ENCODE measurements around the gene MAPK8. TPM values are rescaled to one million over a fixed set of nuclear protein-coding genes. Genes with fewer than 3 reads are reported as not detected.

MAPK8 gene
- total RNA-seq, 1 experiment from 2014 or later = 29.7 TPM

- Histone ChIP-seq H3K27me3 (ENCODE audit: low read length) (no peaks in the 10 kb centered on the region), H4K20me1 (ENCODE audit: insufficient read depth, low read depth, low read length) (no peaks in the 10 kb centered on the region), H3K79me2 (ENCODE audit: low read length) (no peaks in the 10 kb centered on the region), H2AFZ (ENCODE audit: low read length) (no peak overlapping the region), H3K9ac (ENCODE audit: low read length) (no peak overlapping the region), H3K4me2 (ENCODE audit: low read depth, low read length, poor library complexity, severe bottlenecking) (no peak overlapping the region), H3K4me1 (ENCODE audit: low read length) (no peaks in the 10 kb centered on the region), H3K36me3 (ENCODE audit: insufficient read depth, low read length) (no peaks in the 10 kb centered on the region), H3K27ac (ENCODE audit: low read length) (no peak overlapping the region), H3K9me2 (replicated peaks; ENCODE audit: insufficient read depth, low read length) (no peaks in the 10 kb centered on the region), H3K9me3 (ENCODE audit: low read length) (no peaks in the 10 kb centered on the region), H3K4me3 (ENCODE audit: low read length) (no peak overlapping the region)
- DNase-seq = no peak
Measured at GRCh38 chr10:48411510-48411909, 105.0 kb downstream of the MAPK8 start.

GRCh38 chr10:48412081-48412480 is 105.6 kb downstream of the MAPK8 start:
- DNase-seq = no peak
- Histone ChIP-seq H3K27ac (ENCODE audit: low read length) (no peak overlapping the region), H3K4me1 (ENCODE audit: low read length) (no peaks in the 10 kb centered on the region), H2AFZ (ENCODE audit: low read length) (no peak overlapping the region), H3K4me3 (ENCODE audit: low read length) (no peak overlapping the region), H3K9me3 (ENCODE audit: low read length) (no peaks in the 10 kb centered on the region), H3K9ac (ENCODE audit: low read length) (no peak overlapping the region), H3K9me2 (replicated peaks; ENCODE audit: insufficient read depth, low read length) (no peaks in the 10 kb centered on the region), H3K4me2 (ENCODE audit: low read depth, low read length, poor library complexity, severe bottlenecking) (no peak overlapping the region), H4K20me1 (ENCODE audit: insufficient read depth, low read depth, low read length) (no peaks in the 10 kb centered on the region), H3K36me3 (ENCODE audit: insufficient read depth, low read length) (no peaks in the 10 kb centered on the region), H3K27me3 (ENCODE audit: low read length) (no peaks in the 10 kb centered on the region), H3K79me2 (ENCODE audit: low read length) (no peaks in the 10 kb centered on the region)

- H3K27me3 ChIP-seq (ENCODE audit: low read length) = no peaks in the 10 kb centered on the region
- no peaks in the 10 kb centered on the region for H3K4me1 ChIP-seq (ENCODE audit: low read length)
- no peak for DNase-seq
- no peaks in the 10 kb centered on the region for H3K36me3 ChIP-seq (ENCODE audit: insufficient read depth, low read length)
- H3K79me2 ChIP-seq (ENCODE audit: low read length) = no peaks in the 10 kb centered on the region
- H3K9ac ChIP-seq (ENCODE audit: low read length) = no peak overlapping the region
- H3K4me3 ChIP-seq (ENCODE audit: low read length) = no peak overlapping the region
- H3K27ac ChIP-seq (ENCODE audit: low read length) = no peak overlapping the region
- H3K9me2 ChIP-seq (replicated peaks; ENCODE audit: insufficient read depth, low read length) = no peaks in the 10 kb centered on the region
- H3K9me3 ChIP-seq (ENCODE audit: low read length) = no peaks in the 10 kb centered on the region
- H3K4me2 ChIP-seq (ENCODE audit: low read depth, low read length, poor library complexity, severe bottlenecking) = no peak overlapping the region
- H4K20me1 ChIP-seq (ENCODE audit: insufficient read depth, low read depth, low read length) = no peaks in the 10 kb centered on the region
- H2AFZ ChIP-seq (ENCODE audit: low read length) = no peak overlapping the region
Measured at GRCh38 chr10:48412933-48413332, 106.5 kb downstream of the MAPK8 start.

DNA sequence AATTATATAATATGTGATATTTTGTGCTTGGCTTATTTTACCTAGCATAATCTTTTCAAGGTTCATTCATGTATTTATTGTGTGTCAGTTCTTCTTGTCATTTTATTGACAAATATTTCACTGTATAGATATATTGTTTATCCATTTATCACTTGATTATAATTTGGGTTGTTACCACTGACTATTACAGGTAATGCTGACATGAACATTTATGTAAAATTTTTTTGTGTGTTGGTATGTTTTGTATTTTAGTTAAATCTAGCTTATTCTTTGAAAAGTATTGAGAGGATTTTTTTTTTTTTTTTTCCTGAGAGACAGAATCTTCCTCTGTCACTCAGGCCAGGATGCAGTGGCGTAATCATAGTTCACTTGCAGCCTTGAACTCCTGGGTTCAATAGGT is 107.7 kb downstream of the MAPK8 start:
- H4K20me1 ChIP-seq (ENCODE audit: insufficient read depth, low read depth, low read length) = no peaks in the 10 kb centered on the region
- no peak overlapping the region for H3K4me3 ChIP-seq (ENCODE audit: low read length)
- no peaks in the 10 kb centered on the region for H3K79me2 ChIP-seq (ENCODE audit: low read length)
- no peak overlapping the region for H2AFZ ChIP-seq (ENCODE audit: low read length)
- DNase-seq = no peak
- no peak overlapping the region for H3K9ac ChIP-seq (ENCODE audit: low read length)
- no peaks in the 10 kb centered on the region for H3K27me3 ChIP-seq (ENCODE audit: low read length)
- no peak overlapping the region for H3K4me2 ChIP-seq (ENCODE audit: low read depth, low read length, poor library complexity, severe bottlenecking)
- no peaks in the 10 kb centered on the region for H3K4me1 ChIP-seq (ENCODE audit: low read length)
- H3K9me3 ChIP-seq (ENCODE audit: low read length) = no peaks in the 10 kb centered on the region
- H3K9me2 ChIP-seq (replicated peaks; ENCODE audit: insufficient read depth, low read length) = no peaks in the 10 kb centered on the region
- no peak overlapping the region for H3K27ac ChIP-seq (ENCODE audit: low read length)
- H3K36me3 ChIP-seq (ENCODE audit: insufficient read depth, low read length) = no peaks in the 10 kb centered on the region

GRCh38 chr10:48414778-48415177 is 108.3 kb downstream of the MAPK8 start:
- no peak for DNase-seq
- H3K9me3 ChIP-seq (ENCODE audit: low read length) = no peaks in the 10 kb centered on the region
- H4K20me1 ChIP-seq (ENCODE audit: insufficient read depth, low read depth, low read length) = no peaks in the 10 kb centered on the region
- no peak overlapping the region for H3K9ac ChIP-seq (ENCODE audit: low read length)
- H3K9me2 ChIP-seq (replicated peaks; ENCODE audit: insufficient read depth, low read length) = no peaks in the 10 kb centered on the region
- H3K4me1 ChIP-seq (ENCODE audit: low read length) = no peaks in the 10 kb centered on the region
- H3K27me3 ChIP-seq (ENCODE audit: low read length) = no peaks in the 10 kb centered on the region
- H3K4me2 ChIP-seq (ENCODE audit: low read depth, low read length, poor library complexity, severe bottlenecking) = no peak overlapping the region
- H3K4me3 ChIP-seq (ENCODE audit: low read length) = no peak overlapping the region
- no peaks in the 10 kb centered on the region for H3K36me3 ChIP-seq (ENCODE audit: insufficient read depth, low read length)
- no peaks in the 10 kb centered on the region for H3K79me2 ChIP-seq (ENCODE audit: low read length)
- H2AFZ ChIP-seq (ENCODE audit: low read length) = no peak overlapping the region
- no peak overlapping the region for H3K27ac ChIP-seq (ENCODE audit: low read length)

DNA sequence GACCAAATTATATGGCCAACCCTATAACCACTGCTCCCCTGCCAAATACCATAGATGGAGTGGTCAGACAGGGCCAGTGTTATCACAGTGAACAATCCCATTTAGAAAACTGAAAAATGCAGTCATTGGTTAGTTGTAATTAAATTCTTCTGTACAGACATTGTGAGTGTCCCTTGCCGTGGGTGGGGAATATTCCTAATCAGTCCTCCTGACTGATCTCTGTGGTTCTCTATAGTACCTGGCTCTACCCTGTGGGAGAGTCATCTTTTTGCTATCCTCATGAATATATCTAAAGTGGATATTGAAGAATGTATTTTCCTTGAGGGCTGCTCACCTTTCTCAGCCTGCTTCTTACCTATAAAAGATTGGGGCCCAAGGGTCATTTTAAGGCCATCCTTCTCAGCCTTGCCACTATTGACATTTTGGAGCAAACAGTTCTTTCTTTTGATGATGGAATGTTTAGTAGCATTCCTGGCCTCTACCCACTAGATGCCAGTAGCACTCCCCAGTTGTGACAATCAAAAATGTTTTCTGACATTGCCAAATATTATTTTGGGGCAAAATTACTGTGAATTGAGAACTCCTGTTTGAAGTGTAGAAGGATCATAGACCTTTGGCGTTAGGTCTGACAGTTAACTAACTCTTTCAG is 110.2 kb downstream of the MAPK8 start:
- Histone ChIP-seq H3K79me2 (ENCODE audit: low read length) (no peaks in the 10 kb centered on the region), H3K4me2 (ENCODE audit: low read depth, low read length, poor library complexity, severe bottlenecking) (no peak overlapping the region), H3K9me2 (replicated peaks; ENCODE audit: insufficient read depth, low read length) (no peaks in the 10 kb centered on the region), H3K9me3 (ENCODE audit: low read length) (no peaks in the 10 kb centered on the region), H3K4me1 (ENCODE audit: low read length) (no peaks in the 10 kb centered on the region), H3K27me3 (ENCODE audit: low read length) (no peaks in the 10 kb centered on the region), H3K4me3 (ENCODE audit: low read length) (no peak overlapping the region), H3K36me3 (ENCODE audit: insufficient read depth, low read length) (no peaks in the 10 kb centered on the region), H2AFZ (ENCODE audit: low read length) (no peak overlapping the region), H3K27ac (ENCODE audit: low read length) (no peak overlapping the region), H3K9ac (ENCODE audit: low read length) (no peak overlapping the region), H4K20me1 (ENCODE audit: insufficient read depth, low read depth, low read length) (no peaks in the 10 kb centered on the region)
- DNase-seq = no peak

GRCh38 chr10:48417374-48417773 is 110.9 kb downstream of the MAPK8 start:
- Histone ChIP-seq H3K27me3 (ENCODE audit: low read length) (no peaks in the 10 kb centered on the region), H3K4me3 (ENCODE audit: low read length) (no peak overlapping the region), H3K79me2 (ENCODE audit: low read length) (no peaks in the 10 kb centered on the region), H4K20me1 (ENCODE audit: insufficient read depth, low read depth, low read length) (no peaks in the 10 kb centered on the region), H3K36me3 (ENCODE audit: insufficient read depth, low read length) (no peaks in the 10 kb centered on the region), H3K9me3 (ENCODE audit: low read length) (no peaks in the 10 kb centered on the region), H3K9ac (ENCODE audit: low read length) (no peak overlapping the region), H3K9me2 (replicated peaks; ENCODE audit: insufficient read depth, low read length) (no peaks in the 10 kb centered on the region), H3K4me2 (ENCODE audit: low read depth, low read length, poor library complexity, severe bottlenecking) (no peak overlapping the region), H2AFZ (ENCODE audit: low read length) (no peak overlapping the region), H3K27ac (ENCODE audit: low read length) (no peak overlapping the region), H3K4me1 (ENCODE audit: low read length) (no peaks in the 10 kb centered on the region)
- DNase-seq = no peak

- Histone ChIP-seq H3K4me2 (ENCODE audit: low read depth, low read length, poor library complexity, severe bottlenecking) (no peak overlapping the region), H3K9me2 (replicated peaks; ENCODE audit: insufficient read depth, low read length) (no peaks in the 10 kb centered on the region), H3K4me1 (ENCODE audit: low read length) (no peaks in the 10 kb centered on the region), H2AFZ (ENCODE audit: low read length) (no peak overlapping the region), H3K27ac (ENCODE audit: low read length) (no peak overlapping the region), H3K9ac (ENCODE audit: low read length) (no peak overlapping the region), H3K4me3 (ENCODE audit: low read length) (no peak overlapping the region), H3K36me3 (ENCODE audit: insufficient read depth, low read length) (no peaks in the 10 kb centered on the region), H3K79me2 (ENCODE audit: low read length) (no peaks in the 10 kb centered on the region), H3K9me3 (ENCODE audit: low read length) (no peaks in the 10 kb centered on the region), H3K27me3 (ENCODE audit: low read length) (no peaks in the 10 kb centered on the region), H4K20me1 (ENCODE audit: insufficient read depth, low read depth, low read length) (no peaks in the 10 kb centered on the region)
- DNase-seq = no peak
Measured at GRCh38 chr10:48418189-48418788, 111.8 kb downstream of the MAPK8 start.

Measured in Karpas-422 (cell line).